ENCODE data around the gene ANKRD2. TPM values are rescaled to one million over a fixed set of nuclear protein-coding genes. Genes with fewer than 3 reads are reported as not detected.

The ANKRD2 gene
- total RNA-seq, 2 experiments from 2014 or later: not detected

DNA sequence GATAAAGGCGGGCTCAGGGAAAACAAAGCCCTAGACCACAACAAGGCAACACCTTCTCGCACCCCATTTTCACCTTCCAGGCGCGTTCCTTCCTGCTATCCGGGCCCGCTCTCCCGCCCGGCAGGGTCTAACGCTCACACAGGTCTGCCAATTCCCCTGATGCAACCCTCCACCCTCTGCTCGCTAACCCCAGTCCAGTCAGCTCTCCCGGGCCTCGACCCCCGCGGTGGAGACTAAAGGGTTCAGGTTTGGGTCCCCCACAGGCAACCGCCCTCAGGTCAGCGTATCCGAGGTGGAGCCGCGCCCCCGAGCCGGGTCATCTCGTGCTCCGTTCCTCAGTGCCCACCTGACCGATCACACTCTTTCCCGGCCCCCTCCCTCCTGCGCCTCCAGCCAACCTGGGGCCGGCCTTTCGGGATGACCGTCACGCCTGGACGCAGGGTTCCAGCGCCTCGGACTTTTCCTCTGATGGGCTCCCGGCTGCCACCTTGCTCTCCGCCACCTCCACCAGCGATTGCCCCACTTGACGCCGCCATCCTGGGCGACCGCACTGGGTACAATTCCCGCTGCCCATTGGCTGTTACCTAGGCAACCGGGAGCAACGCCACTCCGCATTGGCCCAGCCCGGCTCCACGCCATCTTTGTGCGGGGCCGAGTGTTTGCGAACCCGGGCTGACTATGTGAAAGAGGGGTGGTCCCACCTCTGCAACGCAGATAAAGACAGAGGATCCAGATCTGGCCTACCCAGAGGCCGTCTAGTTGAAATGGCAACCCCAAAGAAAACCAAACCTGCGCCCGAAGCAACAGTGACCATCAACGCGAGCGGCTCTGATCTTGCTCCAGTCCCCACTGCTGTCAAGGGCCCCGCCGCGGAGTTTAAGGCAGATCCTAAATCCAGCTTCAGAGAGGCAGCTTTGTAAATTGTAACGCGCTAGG, 60.6 kb downstream of the ANKRD2 start, which contains the start of gene MORN4:
MORN4 (minus strand) TSS at position 552 of the 936 bp plus-strand sequence. CDS start 13,847 bp downstream, outside the sequence.
- H3K4me1 Mint-ChIP-seq (ENCODE audit: low read depth): peaks cover 16% of the 10 kb centered on the region
- no peaks in the 10 kb centered on the region for H3K27me3 Mint-ChIP-seq
- ATAC-seq (ENCODE audit: poor library complexity) (peak; percentile 99), DNase-seq (peak; percentile 85 to 95 (median 89))
- peaks cover 0 to 3% of the 10 kb centered on the region in 2 experiments for H3K9me3 ChIP-seq (ENCODE audit: control insufficient read depth in 1 of 2, insufficient read depth in 1 of 2, low read length in 2 of 2)
- ChIA-PET CTCF (interaction anchor here (1.3 kb wide), 1 partner anchor 68 kb away, joined by 3 read pairs; no protein-coding TSS in a partner anchor), POLR2A (interaction anchor here (1.3 to 1.6 kb wide), 2 partner anchors 8 to 54 kb away, joined by 3 to 4 read pairs; partner anchors contain the start of gene AVPI1)
- H3K27me3 ChIP-seq (ENCODE audit: control insufficient read depth in 1 of 2, insufficient read depth in 2 of 2, low read length in 2 of 2): no peaks in the 10 kb centered on the region
- H3K4me3 ChIP-seq (ENCODE audit: low read length): peak within 1 kb of the TSS; percentile 98
- peak within 1 kb of the TSS; percentile 94 for H3K4me3 Mint-ChIP-seq
- H3K27ac ChIP-seq (ENCODE audit: low read depth in 1 of 2, low read length in 2 of 2): no peak within 1 kb of the TSS
- TF ChIP-seq, protein P1, sequence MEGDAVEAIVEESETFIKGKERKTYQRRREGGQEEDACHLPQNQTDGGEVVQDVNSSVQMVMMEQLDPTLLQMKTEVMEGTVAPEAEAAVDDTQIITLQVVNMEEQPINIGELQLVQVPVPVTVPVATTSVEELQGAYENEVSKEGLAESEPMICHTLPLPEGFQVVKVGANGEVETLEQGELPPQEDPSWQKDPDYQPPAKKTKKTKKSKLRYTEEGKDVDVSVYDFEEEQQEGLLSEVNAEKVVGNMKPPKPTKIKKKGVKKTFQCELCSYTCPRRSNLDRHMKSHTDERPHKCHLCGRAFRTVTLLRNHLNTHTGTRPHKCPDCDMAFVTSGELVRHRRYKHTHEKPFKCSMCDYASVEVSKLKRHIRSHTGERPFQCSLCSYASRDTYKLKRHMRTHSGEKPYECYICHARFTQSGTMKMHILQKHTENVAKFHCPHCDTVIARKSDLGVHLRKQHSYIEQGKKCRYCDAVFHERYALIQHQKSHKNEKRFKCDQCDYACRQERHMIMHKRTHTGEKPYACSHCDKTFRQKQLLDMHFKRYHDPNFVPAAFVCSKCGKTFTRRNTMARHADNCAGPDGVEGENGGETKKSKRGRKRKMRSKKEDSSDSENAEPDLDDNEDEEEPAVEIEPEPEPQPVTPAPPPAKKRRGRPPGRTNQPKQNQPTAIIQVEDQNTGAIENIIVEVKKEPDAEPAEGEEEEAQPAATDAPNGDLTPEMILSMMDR (IDR thresholded peaks at IDR 0.05): no peak
- no peaks in the 10 kb centered on the region for H3K36me3 ChIP-seq (ENCODE audit: insufficient read depth, low read length)
- intact Hi-C loops (cut with DNase I, micrococcal nuclease): loop anchor here (2.0 to 10.0 kb wide), 4 partner anchors 132 to 1048 kb away; partner anchors contain the start of genes EXOSC1 (in 1 of the 2), MMS19 (in 1 of the 2), TM9SF3 (in 1 of the 2) and UBTD1 (in 1 of the 2)
- peaks cover 6% of the 10 kb centered on the region for H3K36me3 Mint-ChIP-seq (ENCODE audit: low read depth)
- H3K9me3 Mint-ChIP-seq: no peaks in the 10 kb centered on the region
- H3K27ac Mint-ChIP-seq: peak within 1 kb of the TSS; percentile 71
- H3K4me1 ChIP-seq (ENCODE audit: insufficient read depth, low read length): peaks cover 18% of the 10 kb centered on the region

Other genes starting within 250 kb of the ANKRD2 start
- gene FRAT2, start 238.1 kb upstream of the ANKRD2 start, total RNA-seq: 10 to 100 TPM; 27.0 to 27.6 TPM
- 10 to 100 TPM; 84.2 to 87.6 TPM for gene RRP12, start 171.4 kb upstream of the ANKRD2 start, total RNA-seq
- gene PGAM1, start 146.6 kb upstream of the ANKRD2 start, total RNA-seq: 10 to 100 TPM; 50.7 to 55.5 TPM
- 10 to 100 TPM; 28.8 to 29.7 TPM for gene EXOSC1, start 126.8 kb upstream of the ANKRD2 start, total RNA-seq
- 1 to 10 TPM; 6.2 to 6.5 TPM for gene ZDHHC16, start 126.6 kb upstream of the ANKRD2 start, total RNA-seq
- gene MMS19, start 74.4 kb upstream of the ANKRD2 start, total RNA-seq: 10 to 100 TPM; 58.4 to 65.7 TPM
- gene UBTD1, start 73.9 kb upstream of the ANKRD2 start, total RNA-seq: under 1 TPM; 0.56 to 0.80 TPM
- gene HOGA1, start 11.6 kb downstream of the ANKRD2 start, total RNA-seq: not detected
- not detected for gene C10orf62, start 16.9 kb downstream of the ANKRD2 start, total RNA-seq
- gene MORN4, start 60.7 kb downstream of the ANKRD2 start, total RNA-seq: under 1 TPM; 0.36 to 0.39 TPM
- gene PI4K2A, start 67.9 kb downstream of the ANKRD2 start, total RNA-seq: 10 to 100 TPM; 26.3 to 27.2 TPM
- gene AVPI1, start 114.5 kb downstream of the ANKRD2 start, total RNA-seq: 10 to 100 TPM; 10.7 to 11.6 TPM
- gene MARVELD1, start 141.0 kb downstream of the ANKRD2 start, total RNA-seq: under 1 TPM; 0.52 to 0.89 TPM
- 10 to 100 TPM; 58.4 to 60.6 TPM for gene ZFYVE27, start 164.3 kb downstream of the ANKRD2 start, total RNA-seq
- not detected for gene SFRP5, start 199.2 kb downstream of the ANKRD2 start, total RNA-seq

Measured in CD4-positive, alpha-beta T cell (primary cell).